Ectodermal cell (in vitro differentiated cells): ENCODE measurements around the gene BAMBI. TPM values are rescaled to one million over a fixed set of nuclear protein-coding genes. Genes with fewer than 3 reads are reported as not detected.
A peak's percentile ranks its signal among the peaks of the same experiment; 100 is the strongest.

Experiments
- H3K27ac ChIP-seq: 2 replicates; pipeline ENCODE4 v1.7.0; 2013; ENCODE audit warnings: mild to moderate bottlenecking, low read depth, low read length; ENCODE audit not compliant: insufficient read depth, poor library complexity, severe bottlenecking
- H3K27me3 ChIP-seq: 2 replicates; pipeline ENCODE4 v1.7.0; 2013; ENCODE audit warnings: mild to moderate bottlenecking, low read length; ENCODE audit not compliant: insufficient read depth, control insufficient read depth, poor library complexity, severe bottlenecking
- H3K36me3 ChIP-seq: one replicate; pipeline ENCODE4 v1.7.0; 2013; ENCODE audit warnings: low read length; ENCODE audit not compliant: control insufficient read depth, insufficient read depth
- H3K4me1 ChIP-seq: one replicate; pipeline ENCODE4 v1.7.0; 2013; ENCODE audit warnings: low read length; ENCODE audit not compliant: control insufficient read depth, insufficient read depth
- H3K4me3 ChIP-seq: 2 replicates; pipeline ENCODE4 v1.7.0; 2013; ENCODE audit warnings: low read depth, low read length, control low read depth; ENCODE audit not compliant: insufficient read depth
- H3K9me3 ChIP-seq: 2 replicates; pipeline ENCODE4 v1.7.0; 2013; ENCODE audit warnings: mild to moderate bottlenecking, low read length, moderate library complexity; ENCODE audit not compliant: control insufficient read depth
- WGBS, 2 experiments: methylation state at CpG; one replicate each; pipeline ENCODE4 v1.1.7; 2013; ENCODE audit warnings: missing lambda C conversion rate in 2 of 2; 5-methylcytosine and 5-hydroxymethylcytosine counted together
- polyA plus RNA-seq, 4 experiments: library from polyadenylated mRNA; stranded (reverse); fragments of 50-300 nt; gene quantifications; one replicate each; pipeline ENCODE4 v1.2.3, GENCODE V29; 2013

The BAMBI gene
- 2.9 TPM for polyA plus RNA-seq (2013, experiment 1 of 4)
- 3.4 TPM for polyA plus RNA-seq (2013, experiment 2 of 4)
- polyA plus RNA-seq (2013, experiment 3 of 4) = 6.1 TPM
- polyA plus RNA-seq (2013, experiment 4 of 4) = 5.9 TPM

- Histone ChIP-seq H3K27me3 (peaks cover 78% of the 10 kb centered on the region), H3K4me1 (peaks cover 14% of the 10 kb centered on the region), H3K9me3 (no peaks in the 10 kb centered on the region), H3K36me3 (no peaks in the 10 kb centered on the region), H3K4me3 (peak within 1 kb of the TSS; percentile 60), H3K27ac (no peak within 1 kb of the TSS)
- 0% methylated on average over 120 of the region's 120 CpGs for WGBS, 2 experiments
These were observed at the start of gene BAMBI for GRCh38 chr10:28676968-28677887. BAMBI (plus strand) TSS chr10:28677521; CDS start chr10:28677898, 377 bp downstream.

- no peaks in the 10 kb centered on the region for H3K4me1 ChIP-seq
- H3K36me3 ChIP-seq = no peaks in the 10 kb centered on the region
- no peaks in the 10 kb centered on the region for H3K9me3 ChIP-seq
- H3K27ac ChIP-seq = no peak overlapping the region
- no peak overlapping the region for H3K4me3 ChIP-seq
- 40 to 43% methylated on average over 15 of the region's 15 CpGs for WGBS, 2 experiments
- H3K27me3 ChIP-seq = no peaks in the 10 kb centered on the region
These were observed 49.0 kb upstream of the BAMBI start for GRCh38 chr10:28628184-28628893.

GRCh38 chr10:28631896-28632583 is 45.3 kb upstream of the BAMBI start:
- H3K9me3 ChIP-seq = no peaks in the 10 kb centered on the region
- no peak overlapping the region for H3K4me3 ChIP-seq
- H3K4me1 ChIP-seq = no peaks in the 10 kb centered on the region
- no peaks in the 10 kb centered on the region for H3K27me3 ChIP-seq
- H3K27ac ChIP-seq = no peak overlapping the region
- 93 to 94% methylated on average over 5 of the region's 5 CpGs for WGBS, 2 experiments
- no peaks in the 10 kb centered on the region for H3K36me3 ChIP-seq

- no peak overlapping the region for H3K27ac ChIP-seq
- no peaks in the 10 kb centered on the region for H3K36me3 ChIP-seq
- H3K4me1 ChIP-seq = no peaks in the 10 kb centered on the region
- WGBS, 2 experiments = 85 to 88% methylated on average over 1 of the region's 1 CpG
- H3K4me3 ChIP-seq = no peak overlapping the region
- H3K27me3 ChIP-seq = no peaks in the 10 kb centered on the region
- H3K9me3 ChIP-seq = no peaks in the 10 kb centered on the region
These were observed 44.8 kb upstream of the BAMBI start for GRCh38 chr10:28632584-28632945.

GRCh38 chr10:28633750-28634149 is 43.6 kb upstream of the BAMBI start:
- Histone ChIP-seq H3K27me3 (no peaks in the 10 kb centered on the region), H3K4me1 (no peaks in the 10 kb centered on the region), H3K9me3 (no peaks in the 10 kb centered on the region), H3K27ac (no peak overlapping the region), H3K36me3 (no peaks in the 10 kb centered on the region), H3K4me3 (no peak overlapping the region)
- 92 to 94% methylated on average over 6 of the region's 6 CpGs for WGBS, 2 experiments

- Histone ChIP-seq H3K36me3 (no peaks in the 10 kb centered on the region), H3K4me3 (no peak overlapping the region)
- WGBS, 2 experiments = 93 to 95% methylated on average over 5 of the region's 5 CpGs
These were observed 40.0 kb upstream of the BAMBI start for GRCh38 chr10:28637346-28637745.

GRCh38 chr10:28638392-28638791 is 38.9 kb upstream of the BAMBI start:
- Histone ChIP-seq H3K4me1 (no peaks in the 10 kb centered on the region), H3K27me3 (no peaks in the 10 kb centered on the region), H3K36me3 (no peaks in the 10 kb centered on the region), H3K9me3 (no peaks in the 10 kb centered on the region), H3K27ac (no peak overlapping the region), H3K4me3 (no peak overlapping the region)

More at GRCh38 chr10:28637346-28637745, 40.0 kb upstream of the BAMBI start:
- H3K4me1 ChIP-seq = no peaks in the 10 kb centered on the region
- H3K9me3 ChIP-seq = no peaks in the 10 kb centered on the region
- no peak overlapping the region for H3K27ac ChIP-seq
- no peaks in the 10 kb centered on the region for H3K27me3 ChIP-seq

- Histone ChIP-seq H3K27ac (no peak overlapping the region), H3K4me3 (no peak overlapping the region), H3K27me3 (no peaks in the 10 kb centered on the region), H3K9me3 (no peaks in the 10 kb centered on the region), H3K4me1 (no peaks in the 10 kb centered on the region), H3K36me3 (no peaks in the 10 kb centered on the region)
- WGBS, 2 experiments = 90 to 91% methylated on average over 2 of the region's 2 CpGs
These were observed 36.8 kb upstream of the BAMBI start for GRCh38 chr10:28640551-28640950.

- WGBS, 2 experiments = 79 to 86% methylated on average over 5 of the region's 5 CpGs
- no peak overlapping the region for H3K4me3 ChIP-seq
These were observed 32.7 kb upstream of the BAMBI start for GRCh38 chr10:28644647-28645046.

GRCh38 chr10:28652106-28652505 is 25.2 kb upstream of the BAMBI start:
- Histone ChIP-seq H3K27me3 (no peaks in the 10 kb centered on the region), H3K9me3 (no peaks in the 10 kb centered on the region), H3K27ac (no peak overlapping the region), H3K36me3 (no peaks in the 10 kb centered on the region), H3K4me1 (no peaks in the 10 kb centered on the region), H3K4me3 (no peak overlapping the region)
- WGBS, 2 experiments = 92 to 97% methylated on average over 2 of the region's 2 CpGs

More at GRCh38 chr10:28644647-28645046, 32.7 kb upstream of the BAMBI start:
- no peaks in the 10 kb centered on the region for H3K9me3 ChIP-seq
- H3K27me3 ChIP-seq = no peaks in the 10 kb centered on the region
- H3K4me1 ChIP-seq = no peaks in the 10 kb centered on the region
- no peaks in the 10 kb centered on the region for H3K36me3 ChIP-seq
- no peak overlapping the region for H3K27ac ChIP-seq
